Stimulated activated naive CD8-positive, alpha-beta T cell treated with anti-CD3 and anti-CD28 coated beads, Interleukin-15, Interleukin-2, amounts not matched to agents 100 ng/mL and 50 ng/mL, for 24 hours (primary cell): ENCODE data around the gene EEFSEC.

Experiments
- H3K27ac Mint-ChIP-seq: one replicate; pipeline ENCODE4 v1.8.0; 2021; ENCODE audit warnings: mild to moderate bottlenecking, mixed read lengths
- H3K27me3 Mint-ChIP-seq: one replicate; pipeline ENCODE4 v1.8.0; 2021; ENCODE audit warnings: mixed read lengths
- H3K36me3 Mint-ChIP-seq: one replicate; pipeline ENCODE4 v1.8.0; 2021; ENCODE audit warnings: low read depth, mixed read lengths
- H3K4me1 Mint-ChIP-seq: one replicate; pipeline ENCODE4 v1.8.0; 2021; ENCODE audit warnings: low read depth, mixed read lengths
- H3K4me3 Mint-ChIP-seq: one replicate; pipeline ENCODE4 v1.8.0; 2021; ENCODE audit warnings: mild to moderate bottlenecking, mixed read lengths
- H3K9me3 Mint-ChIP-seq: one replicate; pipeline ENCODE4 v1.8.0; 2021; ENCODE audit warnings: mixed read lengths

Gene EEFSEC

GRCh38 chr3:128229106-128229857 lies 76.0 kb downstream of the EEFSEC start:
- no peaks in the 10 kb centered on the region for H3K9me3 Mint-ChIP-seq
- no peak overlapping the region for H3K27ac Mint-ChIP-seq
- H3K4me3 Mint-ChIP-seq, result no peak overlapping the region
- no peaks in the 10 kb centered on the region for H3K27me3 Mint-ChIP-seq
- peaks cover 2% of the 10 kb centered on the region for H3K36me3 Mint-ChIP-seq
- H3K4me1 Mint-ChIP-seq, result no peaks in the 10 kb centered on the region

GRCh38 chr3:128231606-128232005 lies 78.3 kb downstream of the EEFSEC start:
- H3K36me3 Mint-ChIP-seq, result no peaks in the 10 kb centered on the region
- no peak overlapping the region for H3K27ac Mint-ChIP-seq
- H3K4me3 Mint-ChIP-seq, result no peak overlapping the region
- peaks cover 6% of the 10 kb centered on the region for H3K4me1 Mint-ChIP-seq
- no peaks in the 10 kb centered on the region for H3K27me3 Mint-ChIP-seq
- H3K9me3 Mint-ChIP-seq, result no peaks in the 10 kb centered on the region

- no peaks in the 10 kb centered on the region for H3K27me3 Mint-ChIP-seq
- H3K36me3 Mint-ChIP-seq, result no peaks in the 10 kb centered on the region
- H3K27ac Mint-ChIP-seq, result no peak overlapping the region
- no peak overlapping the region for H3K4me3 Mint-ChIP-seq
- H3K9me3 Mint-ChIP-seq, result no peaks in the 10 kb centered on the region
- peaks cover 9% of the 10 kb centered on the region for H3K4me1 Mint-ChIP-seq
Measured at GRCh38 chr3:128232376-128233178, 79.3 kb downstream of the EEFSEC start.

- Mint-ChIP-seq H3K9me3 (no peaks in the 10 kb centered on the region), H3K4me3 (no peak overlapping the region), H3K27ac (no peak overlapping the region), H3K27me3 (no peaks in the 10 kb centered on the region), H3K4me1 (peaks cover 9% of the 10 kb centered on the region), H3K36me3 (no peaks in the 10 kb centered on the region)
Measured at GRCh38 chr3:128235207-128235926, 82.1 kb downstream of the EEFSEC start.

GRCh38 chr3:128236657-128237056 lies 83.4 kb downstream of the EEFSEC start:
- H3K36me3 Mint-ChIP-seq, result no peaks in the 10 kb centered on the region
- H3K27me3 Mint-ChIP-seq, result no peaks in the 10 kb centered on the region
- no peaks in the 10 kb centered on the region for H3K9me3 Mint-ChIP-seq
- H3K27ac Mint-ChIP-seq, result no peak overlapping the region
- H3K4me1 Mint-ChIP-seq, result peaks cover 9% of the 10 kb centered on the region
- no peak overlapping the region for H3K4me3 Mint-ChIP-seq

GRCh38 chr3:128237348-128238183 lies 84.3 kb downstream of the EEFSEC start:
- Mint-ChIP-seq H3K27me3 (no peaks in the 10 kb centered on the region), H3K36me3 (no peaks in the 10 kb centered on the region), H3K4me1 (peaks cover 9% of the 10 kb centered on the region), H3K4me3 (no peak overlapping the region), H3K27ac (no peak overlapping the region), H3K9me3 (no peaks in the 10 kb centered on the region)

GRCh38 chr3:128238184-128238489 lies 84.9 kb downstream of the EEFSEC start:
- H3K4me1 Mint-ChIP-seq, result peaks cover 15% of the 10 kb centered on the region
- H3K36me3 Mint-ChIP-seq, result no peaks in the 10 kb centered on the region
- no peaks in the 10 kb centered on the region for H3K9me3 Mint-ChIP-seq
- H3K27ac Mint-ChIP-seq, result no peak overlapping the region
- H3K27me3 Mint-ChIP-seq, result no peaks in the 10 kb centered on the region
- H3K4me3 Mint-ChIP-seq, result no peak overlapping the region

- Mint-ChIP-seq H3K36me3 (no peaks in the 10 kb centered on the region), H3K27ac (no peak overlapping the region), H3K27me3 (no peaks in the 10 kb centered on the region), H3K4me1 (peaks cover 18% of the 10 kb centered on the region), H3K4me3 (no peak overlapping the region), H3K9me3 (no peaks in the 10 kb centered on the region)
Measured at GRCh38 chr3:128239304-128239703, 86.0 kb downstream of the EEFSEC start.

- Mint-ChIP-seq H3K27me3 (no peaks in the 10 kb centered on the region), H3K4me3 (no peak overlapping the region), H3K27ac (no peak overlapping the region), H3K4me1 (peaks cover 18% of the 10 kb centered on the region), H3K36me3 (no peaks in the 10 kb centered on the region), H3K9me3 (no peaks in the 10 kb centered on the region)
Measured at GRCh38 chr3:128240232-128240631, 87.0 kb downstream of the EEFSEC start.

- H3K4me1 Mint-ChIP-seq, result peaks cover 11% of the 10 kb centered on the region
- H3K4me3 Mint-ChIP-seq, result no peak overlapping the region
- no peak overlapping the region for H3K27ac Mint-ChIP-seq
- H3K27me3 Mint-ChIP-seq, result no peaks in the 10 kb centered on the region
- H3K9me3 Mint-ChIP-seq, result no peaks in the 10 kb centered on the region
- H3K36me3 Mint-ChIP-seq, result peaks cover 7% of the 10 kb centered on the region
Measured at GRCh38 chr3:128241741-128242140, 88.5 kb downstream of the EEFSEC start.

- H3K36me3 Mint-ChIP-seq, result peaks cover 17% of the 10 kb centered on the region
- peak overlapping the region; percentile 19 for H3K4me3 Mint-ChIP-seq
- H3K27ac Mint-ChIP-seq, result no peak overlapping the region
- no peaks in the 10 kb centered on the region for H3K27me3 Mint-ChIP-seq
- no peaks in the 10 kb centered on the region for H3K9me3 Mint-ChIP-seq
- peaks cover 9% of the 10 kb centered on the region for H3K4me1 Mint-ChIP-seq
Measured at GRCh38 chr3:128242818-128243601, 89.7 kb downstream of the EEFSEC start.

- peaks cover 9% of the 10 kb centered on the region for H3K4me1 Mint-ChIP-seq
- no peaks in the 10 kb centered on the region for H3K27me3 Mint-ChIP-seq
- no peak overlapping the region for H3K4me3 Mint-ChIP-seq
- no peak overlapping the region for H3K27ac Mint-ChIP-seq
- H3K36me3 Mint-ChIP-seq, result peaks cover 22% of the 10 kb centered on the region
- H3K9me3 Mint-ChIP-seq, result no peaks in the 10 kb centered on the region
Measured at GRCh38 chr3:128243602-128244504, 90.6 kb downstream of the EEFSEC start.

GRCh38 chr3:128245460-128245859 lies 92.2 kb downstream of the EEFSEC start:
- Mint-ChIP-seq H3K9me3 (peaks cover 1% of the 10 kb centered on the region), H3K27me3 (no peaks in the 10 kb centered on the region), H3K27ac (no peak overlapping the region), H3K4me1 (peaks cover 11% of the 10 kb centered on the region), H3K36me3 (peaks cover 38% of the 10 kb centered on the region), H3K4me3 (no peak overlapping the region)
